Stimulated activated CD4-positive, alpha-beta T cell treated with anti-CD3 and anti-CD28 coated beads, Interleukin-15, amount 100 ng/mL, for 48 hours (primary cell): Measurements from ENCODE around the gene PPP5C.
"Not testable (repeated sequence)": the region's sequence is repeated elsewhere in the genome, so short reads cannot be mapped to it uniquely, and the experiment has no call there.

Source experiments
- DNase-seq, 2 donors: peaks; one replicate each; pipeline ENCODE4 v3.0.0-alpha.2; 2020; ENCODE audit warnings: low read depth in 2 of 2

The PPP5C gene

DNA sequence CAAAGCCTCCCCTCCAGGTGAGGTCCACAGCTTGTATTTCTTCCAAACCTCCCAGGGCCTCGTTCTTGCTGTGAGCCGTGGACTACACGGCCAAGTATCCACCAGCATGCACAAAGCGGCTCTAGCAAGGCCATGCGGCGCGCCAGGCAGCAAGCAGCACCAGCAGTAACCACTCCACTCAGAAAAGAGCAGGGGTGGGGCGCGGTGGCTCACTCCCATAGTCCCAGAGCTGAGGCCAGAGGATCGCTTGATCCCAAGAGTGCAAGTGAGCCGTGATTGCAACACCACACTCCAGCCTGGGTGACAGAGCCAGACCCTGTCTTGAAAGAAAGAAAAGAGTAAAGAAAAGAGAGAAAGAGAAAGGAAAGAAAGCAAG lies 61.8 kb downstream of the PPP5C start:
- DNase-seq, result no peak

DNA sequence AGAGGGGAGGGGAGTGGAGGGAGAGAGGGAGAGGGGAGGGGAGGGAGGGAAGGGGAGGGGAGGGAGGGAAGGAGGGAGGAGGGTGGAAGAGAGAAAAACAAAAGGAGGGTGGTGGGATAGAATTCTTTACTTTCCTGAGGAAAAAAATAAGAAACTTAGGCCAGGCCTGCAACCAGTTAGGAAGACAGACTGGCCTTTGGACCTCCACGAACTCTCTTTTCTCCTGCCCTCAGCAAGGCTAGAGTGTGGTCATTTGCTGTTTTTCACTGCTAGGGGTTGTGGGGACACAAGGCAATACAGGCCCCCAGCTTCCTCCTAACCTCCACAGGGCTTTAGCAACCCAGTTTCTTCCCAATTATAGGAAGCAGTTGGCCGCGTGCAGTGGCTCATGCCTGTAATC lies 62.3 kb downstream of the PPP5C start:
- no peak for DNase-seq

DNA sequence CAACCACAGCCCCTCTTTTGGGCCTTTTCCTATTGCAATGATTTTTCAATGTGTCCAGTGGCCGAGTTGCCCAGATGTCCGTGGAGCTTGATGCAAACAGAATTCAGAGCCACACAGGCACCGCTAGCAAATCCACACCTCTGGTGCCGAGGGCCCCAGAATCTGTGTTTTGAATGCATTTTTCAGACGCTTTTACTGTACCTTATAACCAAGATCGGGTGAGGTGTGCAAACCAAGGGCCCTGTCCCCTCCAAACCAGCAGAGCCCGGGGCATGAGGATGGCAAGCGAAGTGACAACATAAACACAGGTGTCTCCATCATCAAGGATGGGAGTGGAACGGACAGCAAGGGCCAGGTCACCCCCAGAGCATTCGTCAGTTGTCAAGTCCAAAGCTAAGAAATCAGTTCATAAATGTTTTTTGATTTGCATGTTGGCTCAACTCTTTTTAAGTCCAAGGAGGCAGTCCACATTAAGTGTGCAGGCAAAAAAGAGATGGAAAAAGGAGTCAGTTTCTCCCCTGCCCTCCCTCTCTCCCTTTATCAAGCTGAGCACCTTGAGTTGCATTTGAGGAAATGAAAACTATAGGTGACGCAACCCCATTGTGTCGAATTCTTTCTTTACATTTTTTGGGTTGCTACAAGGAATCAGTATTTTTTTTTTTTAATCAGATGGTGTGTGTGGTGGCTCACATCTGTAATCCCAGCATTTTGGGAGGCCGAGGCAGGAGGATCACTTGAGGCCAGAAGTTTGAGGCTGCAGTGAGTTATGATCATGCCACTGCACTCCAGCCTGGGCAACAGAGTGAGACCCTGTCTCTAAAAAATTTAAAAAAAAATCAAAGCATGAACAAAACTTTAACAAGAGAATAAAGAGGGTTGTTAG lies 63.6 kb downstream of the PPP5C start:
- no peak for DNase-seq

DNA sequence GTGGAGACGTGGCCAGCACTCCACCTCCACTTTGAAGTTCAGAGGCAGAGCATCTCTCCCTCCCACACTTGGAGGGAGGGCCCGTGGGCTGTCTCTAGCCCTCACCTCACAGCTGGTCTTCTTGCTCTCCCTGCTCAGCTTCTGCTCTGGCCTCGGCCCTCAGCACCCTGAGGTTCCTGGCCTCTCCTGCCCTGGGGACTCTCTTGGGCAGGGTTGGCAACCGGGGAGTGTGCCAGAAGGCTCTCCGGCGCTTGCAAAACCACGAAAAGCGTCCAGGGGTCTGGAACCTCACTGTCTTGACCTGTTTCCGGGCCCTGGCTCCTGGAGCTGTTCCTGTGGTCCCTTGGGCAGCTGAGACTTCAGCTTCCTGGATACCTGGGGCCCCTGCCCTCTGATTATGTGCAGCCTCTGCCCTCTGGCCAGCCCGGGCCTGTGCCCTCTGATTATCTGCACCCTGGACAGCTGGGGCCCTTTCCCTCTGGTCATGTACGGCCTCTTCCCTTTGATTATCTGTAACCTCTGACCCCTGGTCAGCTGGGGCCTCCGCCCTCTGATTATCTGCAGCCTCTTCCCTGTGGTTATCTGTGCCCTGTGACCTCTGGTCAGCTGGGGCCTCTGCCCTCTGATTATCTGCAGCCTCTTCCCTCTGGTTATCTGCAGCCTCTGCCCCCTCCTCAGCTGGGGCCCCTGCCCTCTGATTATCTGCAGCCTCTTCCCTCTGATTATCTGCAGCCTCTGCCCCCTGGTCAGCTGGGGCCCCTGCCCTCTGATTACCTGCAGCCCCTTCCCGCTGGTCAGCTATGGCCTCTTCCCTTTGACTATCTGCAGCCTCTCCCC lies 64.4 kb downstream of the PPP5C start:
- no peak for DNase-seq

DNA sequence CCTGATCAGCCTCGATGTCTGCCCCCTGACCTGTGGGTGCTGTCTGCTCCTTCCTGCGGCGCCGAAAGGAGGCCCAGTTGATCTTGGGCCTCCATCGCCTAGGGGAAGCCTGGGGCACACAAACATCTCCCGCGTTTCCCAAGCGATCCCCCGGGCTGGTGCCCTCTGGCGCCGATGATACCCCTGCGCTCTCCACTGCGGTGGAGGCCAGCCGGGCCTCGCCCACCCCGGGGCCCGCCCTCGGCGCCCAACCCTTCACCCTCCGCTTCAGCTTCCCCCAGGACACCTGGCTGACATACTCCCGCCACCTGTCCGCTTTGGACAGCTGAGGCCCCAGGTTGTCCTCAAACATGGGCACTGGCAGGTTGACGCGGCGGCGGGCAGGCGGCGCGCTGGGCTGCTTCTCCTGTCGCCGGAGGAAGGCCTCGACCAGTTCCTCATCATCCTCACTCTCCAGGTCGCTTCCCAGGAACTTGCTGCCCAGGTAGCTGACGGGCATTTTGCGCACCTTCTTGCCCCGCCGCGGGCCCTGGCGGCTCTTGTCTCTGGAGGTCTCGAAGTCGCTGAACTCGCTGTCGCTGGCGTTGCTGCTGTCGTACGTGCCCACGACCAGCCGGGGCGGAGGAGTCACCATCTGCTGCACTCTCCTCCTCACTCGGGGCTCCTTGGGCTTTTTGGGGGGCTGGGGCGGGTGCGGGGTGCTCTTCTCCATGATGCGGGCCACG lies 65.2 kb downstream of the PPP5C start:
- DNase-seq, result no peak

DNA sequence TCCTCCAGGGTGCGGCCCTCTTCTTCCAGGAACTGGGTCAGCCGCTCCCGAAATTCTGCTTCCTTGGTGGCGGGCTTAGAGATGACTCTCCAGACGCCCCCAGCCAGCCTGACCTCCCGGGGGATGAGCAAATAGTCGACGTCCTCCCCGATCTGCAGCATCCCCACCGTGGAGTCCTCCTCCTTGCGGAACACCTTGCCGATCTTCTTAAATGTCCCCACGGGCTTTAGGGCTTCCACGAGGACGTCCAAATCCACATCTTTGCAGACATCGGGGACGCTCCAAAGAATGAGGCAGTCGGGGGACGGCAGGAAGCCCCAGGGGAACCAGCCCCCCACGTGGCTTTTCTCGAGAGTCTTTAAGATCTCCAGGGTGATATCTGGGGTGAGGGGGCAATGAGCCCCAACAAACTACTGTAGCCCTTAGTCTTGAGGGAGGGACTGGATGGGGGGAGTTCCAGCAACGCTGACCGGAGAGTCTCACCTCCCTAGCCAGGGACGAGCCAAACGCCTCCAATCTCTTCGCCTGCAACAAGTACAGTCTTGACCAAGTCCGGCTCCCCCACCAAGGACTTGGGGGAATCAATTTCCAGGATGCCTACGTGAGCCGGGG lies 65.9 kb downstream of the PPP5C start:
- DNase-seq, result no peak

DNA sequence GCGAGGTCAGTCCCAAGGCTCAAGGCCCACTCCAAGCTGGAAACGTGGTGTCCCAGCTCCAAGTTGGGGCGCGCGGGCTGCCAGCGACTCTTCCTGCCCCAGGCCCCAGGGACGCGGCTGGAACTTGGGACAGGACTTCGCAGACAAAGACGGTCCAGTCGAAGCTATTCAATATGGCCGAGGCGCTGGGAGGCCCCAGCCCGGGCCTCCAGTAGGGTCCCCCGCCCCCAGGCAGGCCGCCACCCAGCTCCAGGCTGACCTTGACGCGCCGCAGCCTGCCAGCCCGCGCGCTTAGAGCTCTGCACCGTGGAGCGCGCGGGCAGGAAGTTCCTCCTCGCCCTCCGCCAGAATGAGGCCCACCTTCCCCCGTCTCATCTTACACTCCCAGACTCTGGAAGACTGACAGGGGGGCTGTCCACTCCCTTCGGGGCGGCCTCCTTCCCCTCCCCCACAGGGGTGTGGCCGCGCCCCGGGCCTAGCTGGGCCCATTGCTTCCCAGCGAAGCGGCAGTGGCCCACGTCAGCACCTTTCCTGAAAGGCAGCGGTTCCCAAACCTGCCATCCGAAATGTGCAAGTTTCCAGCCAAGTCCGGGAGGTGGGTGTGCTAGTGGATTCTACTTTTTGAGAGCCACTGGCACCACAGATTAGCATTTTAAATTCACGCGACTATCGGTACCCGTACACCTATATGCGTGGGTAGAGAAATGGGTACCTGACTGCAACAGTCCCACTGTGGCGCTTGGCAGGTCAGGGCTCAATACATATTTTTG lies 66.6 kb downstream of the PPP5C start, which contains the start of gene CCDC8:
CCDC8 (minus strand) TSS at position 303 of the 770 bp plus-strand sequence. CDS start 754 bp downstream, outside the sequence.
- DNase-seq, result no peak

DNA sequence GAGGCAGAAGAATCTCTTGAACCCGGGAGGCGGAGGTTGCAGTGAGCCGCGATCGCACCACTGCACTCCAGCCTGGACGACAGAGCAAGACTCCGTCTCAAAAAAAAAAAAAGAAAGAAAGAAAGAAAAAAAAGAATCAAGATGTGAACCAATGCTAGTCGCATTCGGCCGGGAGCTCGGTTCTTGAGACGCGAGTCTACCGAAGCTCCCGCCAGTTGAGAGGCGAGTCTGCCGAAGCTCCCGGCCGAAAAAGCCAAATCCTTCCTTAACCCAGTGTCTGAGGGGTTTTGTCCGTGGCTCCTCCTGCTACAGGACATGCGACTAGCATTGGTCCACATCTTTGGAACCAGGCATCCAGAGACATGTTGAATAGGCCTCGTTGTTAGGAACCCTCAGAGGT lies 68.0 kb downstream of the PPP5C start:
- DNase-seq, result not testable (repeated sequence)

DNA sequence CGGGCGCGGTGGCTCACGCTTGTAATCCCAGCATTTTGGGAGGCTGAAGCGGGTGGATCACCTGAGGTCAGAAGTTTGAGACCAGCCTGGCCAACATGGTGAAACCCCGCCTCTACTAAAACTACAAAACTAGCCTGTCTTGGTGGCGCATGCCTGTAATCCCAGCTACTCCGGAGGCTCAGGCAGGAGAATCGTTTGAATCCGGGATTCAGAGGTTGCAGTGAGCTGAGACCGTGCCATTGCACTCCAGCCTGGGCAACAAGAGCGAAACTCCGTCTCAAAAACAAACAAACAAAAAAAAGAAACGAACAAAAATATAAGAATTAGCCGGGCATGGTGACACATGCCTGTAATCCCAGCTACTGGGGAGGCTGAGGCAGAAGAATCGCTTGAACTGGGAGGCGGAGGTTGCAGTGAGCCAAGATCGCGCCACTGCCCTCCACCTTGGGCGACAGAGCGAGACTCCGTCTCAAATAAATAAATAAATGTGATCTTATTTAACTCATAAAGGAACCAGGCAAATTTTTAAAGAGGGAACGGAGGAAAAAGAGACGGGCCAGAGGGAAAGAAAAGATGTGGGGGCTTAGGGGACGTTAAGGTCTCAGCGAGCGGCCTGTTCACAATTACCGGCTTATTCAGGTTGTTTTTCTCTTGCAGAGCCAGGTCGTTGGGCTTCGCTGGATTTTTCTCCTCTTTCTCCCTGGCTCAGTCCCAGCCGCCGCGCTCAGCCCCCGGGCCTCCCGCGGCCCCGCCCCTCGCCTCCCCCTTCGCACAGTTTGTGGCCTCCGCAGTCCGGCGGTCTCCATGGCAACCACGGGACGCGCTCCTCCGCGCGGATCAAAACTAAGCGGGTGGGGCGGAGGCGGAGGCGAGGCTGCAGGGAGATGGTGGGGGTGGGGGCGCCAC lies 69.2 kb downstream of the PPP5C start:
- peak in 1 of 2 donors; percentile 22 for DNase-seq

DNA sequence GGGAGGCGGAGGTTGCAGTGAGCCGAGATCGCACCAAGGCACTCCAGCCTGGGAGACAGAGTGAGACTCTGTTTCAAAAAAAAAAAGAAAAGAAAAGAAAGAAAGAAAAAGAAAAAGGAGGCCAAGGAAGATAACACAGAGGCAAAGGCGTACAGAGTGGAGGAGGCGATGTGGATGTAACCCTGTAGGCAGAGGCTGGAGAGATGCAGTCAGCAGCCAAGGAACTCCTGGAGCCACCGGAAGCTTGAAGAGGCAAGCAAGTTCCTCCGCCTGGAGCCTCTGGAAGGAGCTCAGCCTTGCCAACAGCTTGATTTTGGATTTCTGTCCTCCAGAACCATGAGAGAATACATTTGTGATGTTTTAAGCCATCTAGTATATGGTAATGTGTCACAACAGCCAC lies 73.2 kb downstream of the PPP5C start:
- DNase-seq, result no peak

DNA sequence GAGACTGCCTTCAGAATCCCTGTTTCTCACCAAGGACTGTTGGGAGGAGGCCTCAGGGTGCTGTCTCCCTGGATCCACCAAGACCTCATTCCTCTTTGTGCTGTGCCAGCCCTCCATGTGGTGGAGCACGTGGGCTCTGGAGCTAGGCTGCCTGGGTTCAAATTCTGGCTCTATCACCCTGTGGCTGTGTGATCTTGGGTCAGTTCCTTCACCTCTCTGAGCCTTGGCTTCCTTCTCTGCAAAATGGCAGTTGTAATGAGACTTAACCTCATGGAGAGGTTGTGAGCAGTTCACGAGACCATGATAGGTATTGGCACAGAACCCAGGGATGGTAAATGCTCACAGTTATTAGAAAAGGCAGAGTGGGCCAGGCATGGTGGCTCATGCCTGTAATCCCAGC lies 75.5 kb downstream of the PPP5C start:
- no peak for DNase-seq

DNA sequence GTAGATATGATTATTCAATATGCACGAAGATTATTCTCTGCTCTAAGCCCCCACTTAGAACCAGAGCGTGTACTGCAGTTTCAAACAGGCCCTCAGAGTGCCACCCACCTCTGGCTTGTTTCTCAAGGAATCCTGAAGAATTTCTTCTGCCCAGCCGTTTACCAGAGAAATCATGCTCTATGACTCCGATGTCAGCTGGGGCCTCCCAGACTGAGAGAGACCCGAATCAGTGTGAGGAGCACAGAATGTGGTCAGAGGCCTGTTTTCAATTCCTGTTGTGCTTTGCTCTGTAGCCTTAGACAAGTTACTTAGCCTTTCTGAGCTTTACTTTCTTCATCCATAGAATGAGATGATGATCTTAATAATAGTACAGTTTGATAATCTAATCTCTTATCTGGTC lies 76.3 kb downstream of the PPP5C start:
- DNase-seq, result no peak

DNA sequence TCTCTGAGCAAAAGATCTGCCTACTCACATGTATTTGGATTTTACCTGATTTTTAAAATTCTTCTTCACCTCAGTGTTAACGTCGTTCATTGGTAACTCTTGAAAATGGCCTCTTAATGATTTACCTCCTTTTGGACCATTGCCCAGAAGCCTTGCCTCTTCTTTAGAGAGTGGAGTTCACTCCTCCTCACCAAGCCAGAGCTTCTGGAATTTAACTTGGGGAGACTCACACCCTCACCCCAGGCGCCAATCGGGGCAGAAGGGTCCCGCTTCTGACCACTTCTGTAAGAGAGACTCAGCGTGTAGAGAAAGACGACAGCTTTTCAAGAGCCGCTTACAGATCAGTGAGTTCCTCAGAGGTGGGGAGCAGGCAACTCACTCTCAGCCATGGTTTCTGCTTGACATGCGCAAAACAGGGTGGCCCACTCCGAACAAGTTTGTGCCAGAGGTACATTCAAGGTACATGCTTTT lies 79.2 kb downstream of the PPP5C start:
- no peak for DNase-seq

DNA sequence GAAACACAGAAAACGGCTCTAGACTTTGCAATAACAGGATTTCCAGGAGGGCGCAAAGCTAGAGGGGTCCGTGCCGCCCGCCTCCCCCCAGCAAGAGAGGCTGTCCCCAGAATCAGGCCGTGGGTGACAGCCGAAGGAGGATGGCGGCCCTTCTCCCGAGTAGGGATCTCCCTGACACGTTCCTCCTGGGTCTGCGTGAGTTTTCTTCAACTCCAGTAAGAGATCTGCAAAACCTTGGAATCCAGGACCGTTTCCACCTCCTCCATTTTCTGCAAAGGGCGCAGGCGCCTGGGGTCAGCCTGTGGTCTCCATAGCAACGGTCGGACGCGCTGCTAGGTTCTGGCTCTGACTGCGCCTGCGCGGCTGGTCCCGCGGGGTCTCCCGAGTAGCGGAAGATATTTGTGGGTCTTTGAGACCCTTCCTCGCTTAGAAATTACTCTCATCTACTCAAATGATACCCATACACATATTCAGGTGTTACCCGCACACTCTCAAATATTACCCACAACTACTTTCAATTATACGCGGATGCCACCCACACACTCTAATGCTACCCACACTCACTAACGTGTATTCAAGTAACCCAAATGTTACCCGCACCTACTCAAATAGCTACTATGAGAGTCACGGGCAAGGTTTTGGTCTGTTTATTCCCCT lies 79.7 kb downstream of the PPP5C start:
- DNase-seq, result peak in 1 of 2 donors; percentile 24

DNA sequence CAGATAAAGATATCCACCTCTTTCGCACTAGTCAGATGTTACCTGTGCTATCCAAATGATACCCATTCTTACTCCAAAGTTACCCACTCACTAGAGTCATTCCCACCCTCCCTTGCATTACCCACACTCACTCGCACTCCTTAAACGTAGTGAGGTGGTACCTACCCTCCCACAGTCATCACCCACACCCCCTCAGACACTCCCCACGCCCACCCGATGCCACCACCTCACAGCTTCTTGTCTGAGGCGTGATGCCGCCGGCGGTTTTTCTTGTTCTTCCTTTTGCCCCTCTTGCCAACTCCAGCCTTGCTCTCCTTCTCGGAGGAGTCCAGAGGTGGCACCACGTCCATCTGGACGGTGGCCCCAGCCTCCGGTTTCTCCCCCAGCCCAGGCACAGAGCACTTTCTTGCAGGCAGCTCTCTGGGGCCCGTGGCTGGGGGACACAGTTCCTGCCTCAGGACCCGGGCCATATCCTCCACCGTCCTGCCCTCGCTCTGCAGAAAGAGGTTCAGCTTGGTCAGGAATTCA lies 80.7 kb downstream of the PPP5C start:
- DNase-seq, result no peak

DNA sequence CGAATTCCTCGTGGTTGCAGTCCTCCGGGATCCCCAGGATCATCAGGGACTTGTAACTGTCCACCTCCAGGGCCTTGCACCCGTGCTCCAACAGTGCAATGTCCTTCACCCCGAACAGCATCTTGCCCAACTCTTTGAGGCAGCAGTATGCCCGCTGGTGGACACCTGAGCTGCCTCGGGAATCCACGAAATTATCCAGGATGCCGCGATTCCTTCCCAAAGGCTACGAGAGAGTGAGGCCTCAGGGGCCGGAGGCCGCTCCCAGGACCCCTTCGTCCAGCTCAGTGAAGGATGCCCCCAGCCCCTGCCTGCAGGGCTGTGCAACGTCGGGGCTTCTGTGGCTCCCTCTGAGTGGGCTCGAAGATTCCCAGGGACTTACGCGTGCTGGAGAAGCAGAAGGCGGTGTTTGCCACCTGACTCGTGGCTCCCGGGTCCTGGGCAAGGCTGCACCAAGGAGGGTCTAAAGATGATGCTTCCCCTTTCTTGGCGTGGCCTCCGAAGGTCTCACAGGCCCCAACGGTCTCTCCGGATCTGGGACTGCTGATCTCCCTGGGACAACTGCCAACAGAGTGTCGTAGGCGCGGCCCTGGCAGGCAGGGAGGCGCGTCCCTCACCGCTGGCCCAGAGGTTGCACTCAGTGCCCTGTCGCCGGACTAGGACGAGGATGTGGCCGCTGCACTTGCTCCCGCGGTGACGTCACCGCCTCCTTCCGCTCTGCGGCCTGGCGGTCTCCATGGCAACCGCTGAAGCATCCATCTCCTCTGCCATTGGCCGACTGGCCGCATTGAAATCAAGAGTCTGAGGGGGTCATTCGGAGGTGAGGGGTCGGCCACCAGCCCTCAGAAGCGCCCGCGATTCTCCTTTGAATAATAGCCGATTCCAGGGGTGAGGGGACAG lies 81.6 kb downstream of the PPP5C start, which contains the start of gene PNMA8C:
PNMA8C (minus strand) TSS at position 698 of the 897 bp plus-strand sequence; CDS start at position 121, 577 bp downstream.
- DNase-seq, result peak in 1 of 2 donors; percentile 39

DNA sequence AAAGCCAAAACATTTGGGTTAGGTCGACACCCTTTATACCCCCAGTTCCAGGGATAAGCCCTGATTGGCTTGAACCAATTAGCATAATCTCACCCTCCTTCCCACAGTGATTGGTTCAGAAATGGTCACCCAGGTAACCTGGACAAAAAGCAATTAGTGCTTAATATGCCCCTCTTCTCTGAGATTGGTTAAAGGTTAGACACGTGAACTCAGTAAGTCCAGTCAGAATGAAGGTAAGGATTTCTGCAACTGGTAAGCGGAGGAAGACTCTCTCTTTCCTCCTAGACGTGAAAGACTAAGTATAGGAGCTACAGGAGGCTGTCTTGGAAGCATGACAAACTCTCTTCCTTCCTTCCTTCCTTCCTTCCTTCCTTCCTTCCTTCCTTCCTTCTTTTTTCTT lies 83.1 kb downstream of the PPP5C start:
- no peak for DNase-seq

DNA sequence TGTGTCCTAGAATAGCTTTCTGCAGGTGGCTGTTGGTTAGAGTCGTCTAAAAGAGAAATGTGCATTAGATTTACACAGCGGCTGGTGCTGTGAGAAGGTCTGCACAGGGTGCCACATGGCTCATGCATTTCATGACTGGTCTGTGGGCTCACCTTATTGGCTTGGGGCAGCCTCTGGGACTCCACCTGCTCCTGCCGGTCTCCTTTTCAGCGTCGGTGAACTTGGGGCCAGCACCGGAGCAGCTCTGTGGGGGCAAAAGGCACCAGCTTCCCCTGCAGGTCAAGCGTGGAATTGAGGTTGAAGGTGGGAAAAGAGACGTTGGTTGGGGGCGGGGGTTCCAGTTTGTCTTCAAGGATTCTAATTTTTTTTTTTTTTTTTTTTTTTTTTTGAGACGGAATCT lies 84.9 kb downstream of the PPP5C start:
- no peak for DNase-seq
